ENCODE results near the gene MC4R. TPM values are rescaled to one million over a fixed set of nuclear protein-coding genes. Genes with fewer than 3 reads are reported as not detected.
"Not testable (repeated sequence)": the region's sequence is repeated elsewhere in the genome, so short reads cannot be mapped to it uniquely, and the experiment has no call there.

The MC4R gene
- total RNA-seq: not detected

DNA sequence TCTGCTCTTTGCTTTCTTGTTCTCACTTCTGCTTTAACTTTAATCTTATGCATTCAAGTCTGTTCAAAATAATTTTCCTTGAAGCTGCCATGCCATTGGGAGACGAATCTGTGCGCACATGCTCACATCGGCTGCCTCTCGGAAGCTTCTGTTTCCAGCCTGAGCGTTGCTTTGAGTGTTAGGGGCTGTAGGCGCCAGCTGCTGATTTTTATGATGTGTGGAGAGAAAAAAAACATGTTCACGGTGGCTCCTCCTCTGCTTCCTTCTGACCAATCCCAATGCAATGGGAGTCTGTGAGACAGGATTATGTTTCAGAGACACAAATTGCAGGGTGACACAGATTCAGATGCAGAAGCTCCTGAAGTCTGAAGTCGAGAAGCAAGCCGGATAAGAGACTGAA is at the start of gene MC4R:
Gene MC4R, minus strand, starts transcription at position 180 of the 400 bp plus-strand sequence. CDS start 426 bp downstream, outside the sequence.
- H3K27ac Mint-ChIP-seq: no peak within 1 kb of the TSS
- no peak within 1 kb of the TSS for H3K4me3 Mint-ChIP-seq
- DNase-seq: no peak
- H3K4me1 Mint-ChIP-seq: peaks cover 3% of the 10 kb centered on the region
- H3K36me3 Mint-ChIP-seq: no peaks in the 10 kb centered on the region
- no peaks in the 10 kb centered on the region for H3K27me3 Mint-ChIP-seq
- H3K9me3 Mint-ChIP-seq: peaks cover 1% of the 10 kb centered on the region

DNA sequence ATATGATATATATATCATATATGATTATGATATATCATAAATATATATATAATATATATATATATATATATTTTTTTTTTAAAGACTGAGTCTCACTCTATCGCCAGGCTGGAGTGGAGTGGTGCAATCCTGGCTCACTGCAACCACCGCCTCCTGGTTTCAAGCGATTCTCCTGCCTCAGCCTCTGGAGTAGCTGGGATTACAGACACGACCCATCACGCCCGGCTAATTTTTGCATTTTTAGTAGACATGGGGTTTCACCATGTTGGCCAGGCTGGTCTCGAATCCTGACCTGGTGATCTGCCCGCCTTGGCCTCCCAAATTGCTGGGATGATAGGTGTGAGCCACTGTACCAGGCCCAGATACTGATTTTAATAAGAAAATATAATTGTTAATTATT is 49.7 kb upstream of the MC4R start:
- H3K9me3 Mint-ChIP-seq, H3K27ac Mint-ChIP-seq, H3K4me3 Mint-ChIP-seq, H3K36me3 Mint-ChIP-seq, H3K4me1 Mint-ChIP-seq, H3K27me3 Mint-ChIP-seq, DNase-seq: not testable (repeated sequence)

DNA sequence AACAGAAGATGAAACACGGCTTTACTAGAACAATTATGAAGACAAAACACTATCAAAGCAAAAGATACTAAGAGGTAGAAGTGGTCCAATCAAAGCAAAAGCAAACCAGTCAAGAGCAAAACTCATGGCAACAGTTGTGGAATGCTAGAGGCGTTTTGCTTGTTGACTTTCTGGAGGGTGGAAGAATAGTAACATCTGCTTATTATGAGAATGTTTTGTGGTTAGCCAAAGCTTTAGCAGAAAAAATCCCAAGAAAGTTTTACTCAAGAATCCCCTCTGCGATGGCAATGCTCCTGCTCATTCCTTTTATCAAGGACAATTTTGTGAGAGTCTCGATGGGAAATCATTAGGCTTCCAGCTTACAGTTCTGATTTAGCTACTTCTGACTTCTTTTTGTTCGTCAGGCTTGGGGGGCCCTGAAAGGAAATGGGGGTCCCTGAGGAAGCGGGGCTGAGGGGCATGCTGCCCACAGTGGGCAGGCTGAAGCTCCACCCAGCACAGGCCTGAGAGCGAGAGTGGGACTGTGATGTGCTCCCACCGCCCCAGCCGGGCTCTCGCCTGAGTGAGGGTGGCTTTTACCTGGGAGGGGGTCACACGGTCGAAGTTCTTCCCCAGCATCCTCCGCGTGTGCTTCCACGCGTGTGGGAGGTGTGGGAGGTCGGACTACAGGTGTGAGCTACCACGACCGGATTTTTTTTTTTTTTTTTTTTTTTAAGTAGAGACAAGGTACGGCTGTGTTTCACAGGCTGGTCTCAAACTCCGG is 49.0 kb upstream of the MC4R start:
- no peaks in the 10 kb centered on the region for H3K4me1 Mint-ChIP-seq
- H3K9me3 Mint-ChIP-seq: peaks cover 2% of the 10 kb centered on the region
- no peaks in the 10 kb centered on the region for H3K36me3 Mint-ChIP-seq
- DNase-seq: no peak
- no peak overlapping the region for H3K4me3 Mint-ChIP-seq
- no peaks in the 10 kb centered on the region for H3K27me3 Mint-ChIP-seq
- no peak overlapping the region for H3K27ac Mint-ChIP-seq

DNA sequence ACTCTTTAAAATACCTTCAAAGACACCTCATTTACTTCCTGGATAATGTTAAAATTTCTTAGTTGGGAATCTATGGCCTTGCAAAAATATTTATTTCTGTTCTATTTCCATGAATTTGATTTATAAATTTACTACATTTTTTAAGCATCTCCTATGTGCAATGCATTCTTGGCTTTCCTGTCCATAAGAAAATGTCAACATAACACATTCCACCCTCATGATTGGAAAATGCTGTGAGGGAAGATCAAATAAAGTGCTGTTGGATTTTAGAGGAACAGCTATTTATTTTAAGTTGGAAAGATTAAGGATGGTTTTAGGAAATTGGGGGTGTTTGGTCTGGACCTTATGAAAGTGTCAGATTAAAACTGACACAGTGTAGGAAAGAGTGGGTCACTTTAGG is 45.4 kb upstream of the MC4R start:
- H3K27ac Mint-ChIP-seq: no peak overlapping the region
- H3K4me3 Mint-ChIP-seq: no peak overlapping the region
- H3K4me1 Mint-ChIP-seq: no peaks in the 10 kb centered on the region
- H3K36me3 Mint-ChIP-seq: no peaks in the 10 kb centered on the region
- DNase-seq: no peak
- no peaks in the 10 kb centered on the region for H3K27me3 Mint-ChIP-seq
- peaks cover 2% of the 10 kb centered on the region for H3K9me3 Mint-ChIP-seq

DNA sequence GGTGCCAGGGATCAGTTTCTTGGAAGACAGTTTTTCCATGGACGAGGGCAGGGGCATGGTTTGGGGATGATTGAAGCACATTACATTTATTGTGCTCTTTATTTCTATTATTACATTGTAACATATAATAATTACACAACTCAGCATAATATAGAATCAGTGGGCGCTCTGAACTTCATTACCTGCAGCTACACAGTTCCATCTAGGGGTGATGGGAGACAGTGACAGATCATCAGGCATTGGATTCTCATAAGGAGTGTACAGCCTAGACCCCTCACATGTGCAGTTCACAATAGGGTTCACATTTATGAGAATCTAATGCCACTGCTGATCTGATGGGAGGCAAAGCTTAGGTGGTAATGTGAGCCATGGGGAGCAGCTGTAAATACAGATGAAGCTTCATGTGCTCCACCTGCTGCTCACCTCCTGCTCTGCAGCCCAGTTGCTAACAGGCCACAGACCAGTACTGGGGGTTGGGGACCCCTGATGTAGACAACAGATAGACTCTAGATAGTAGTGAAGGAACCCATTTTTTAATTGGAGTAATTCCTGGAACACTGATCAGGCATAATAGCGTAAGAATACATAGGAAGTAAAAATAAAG is 41.5 kb upstream of the MC4R start:
- H3K36me3 Mint-ChIP-seq: no peaks in the 10 kb centered on the region
- peaks cover 2% of the 10 kb centered on the region for H3K9me3 Mint-ChIP-seq
- no peak overlapping the region for H3K4me3 Mint-ChIP-seq
- H3K27ac Mint-ChIP-seq: no peak overlapping the region
- H3K27me3 Mint-ChIP-seq: no peaks in the 10 kb centered on the region
- H3K4me1 Mint-ChIP-seq: no peaks in the 10 kb centered on the region
- DNase-seq: no peak

DNA sequence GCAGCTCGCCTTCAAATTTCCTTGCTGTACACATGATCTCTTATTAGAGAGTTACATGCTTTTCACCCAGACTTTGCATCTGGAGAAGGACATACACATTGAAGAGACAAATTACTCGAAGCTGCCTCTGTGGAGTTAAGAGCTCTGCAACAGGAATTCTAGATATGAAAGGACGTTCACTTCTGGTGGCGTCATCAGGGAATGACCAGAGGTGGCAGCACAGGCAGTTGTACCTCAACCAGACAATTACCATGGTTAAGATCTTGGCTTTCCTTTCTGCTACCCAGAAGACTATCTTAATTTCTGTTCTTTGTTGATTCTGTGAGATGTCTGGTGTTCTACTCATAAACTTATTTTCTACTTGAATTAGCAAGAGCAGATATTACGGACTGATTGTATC is 39.1 kb upstream of the MC4R start:
- no peaks in the 10 kb centered on the region for H3K4me1 Mint-ChIP-seq
- H3K27me3 Mint-ChIP-seq: no peaks in the 10 kb centered on the region
- H3K36me3 Mint-ChIP-seq: no peaks in the 10 kb centered on the region
- no peak overlapping the region for H3K4me3 Mint-ChIP-seq
- no peaks in the 10 kb centered on the region for H3K9me3 Mint-ChIP-seq
- H3K27ac Mint-ChIP-seq: no peak overlapping the region
- DNase-seq: no peak

DNA sequence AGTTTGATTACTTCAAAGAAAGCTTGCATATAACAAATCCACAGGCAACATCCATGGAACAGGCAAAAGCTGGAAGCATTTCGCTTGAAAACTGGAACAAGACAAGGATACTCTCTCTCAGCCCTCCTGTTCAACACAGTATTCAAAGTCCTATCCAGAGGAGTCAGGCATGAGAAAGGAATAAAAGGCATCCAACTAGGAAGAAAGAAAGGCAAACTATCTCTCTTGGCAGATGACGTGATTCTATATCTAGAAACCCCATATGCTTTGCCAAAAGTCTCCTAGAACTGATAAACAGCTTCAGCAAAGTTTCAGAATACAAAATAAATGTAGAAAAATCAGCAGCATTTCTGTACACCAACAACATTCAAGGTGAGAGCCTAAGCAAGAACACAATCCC is 34.1 kb upstream of the MC4R start:
- H3K27me3 Mint-ChIP-seq: peaks cover 4% of the 10 kb centered on the region
- no peak overlapping the region for H3K4me3 Mint-ChIP-seq
- no peaks in the 10 kb centered on the region for H3K36me3 Mint-ChIP-seq
- H3K9me3 Mint-ChIP-seq: no peaks in the 10 kb centered on the region
- no peak overlapping the region for H3K27ac Mint-ChIP-seq
- no peak for DNase-seq
- H3K4me1 Mint-ChIP-seq: no peaks in the 10 kb centered on the region

DNA sequence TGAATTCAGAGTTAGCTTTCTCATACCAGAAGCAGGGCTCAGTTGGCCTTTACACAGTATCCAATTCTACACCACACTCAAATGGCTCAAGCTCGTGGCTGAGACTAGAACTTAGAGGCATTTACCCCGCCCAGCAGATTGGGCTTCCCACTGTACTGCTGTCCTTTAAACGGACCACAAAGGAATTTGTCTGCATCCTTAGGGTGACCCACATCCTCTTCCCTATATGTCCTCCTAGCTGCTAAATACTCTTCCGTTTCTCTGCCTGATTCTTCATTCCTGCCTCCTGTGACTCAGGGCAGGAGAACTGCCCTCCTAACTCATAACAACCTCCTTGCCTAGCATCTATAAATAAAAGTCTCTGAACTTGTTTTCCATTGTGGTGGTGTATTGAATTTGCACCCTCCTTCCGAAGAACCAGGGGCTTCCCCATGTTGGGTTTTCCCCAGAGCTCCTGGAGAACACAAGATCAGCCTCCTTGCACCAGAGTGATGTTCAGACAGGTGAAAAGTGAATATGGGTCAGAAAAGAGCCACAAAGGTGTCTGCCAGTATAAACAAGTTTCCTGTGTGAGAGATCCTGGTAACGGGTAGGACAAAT is 32.0 kb upstream of the MC4R start:
- Mint-ChIP-seq H3K27ac (no peak overlapping the region), H3K9me3 (no peaks in the 10 kb centered on the region), H3K36me3 (no peaks in the 10 kb centered on the region), H3K27me3 (peaks cover 4% of the 10 kb centered on the region), H3K4me1 (no peaks in the 10 kb centered on the region), H3K4me3 (no peak overlapping the region)
- DNase-seq: no peak

DNA sequence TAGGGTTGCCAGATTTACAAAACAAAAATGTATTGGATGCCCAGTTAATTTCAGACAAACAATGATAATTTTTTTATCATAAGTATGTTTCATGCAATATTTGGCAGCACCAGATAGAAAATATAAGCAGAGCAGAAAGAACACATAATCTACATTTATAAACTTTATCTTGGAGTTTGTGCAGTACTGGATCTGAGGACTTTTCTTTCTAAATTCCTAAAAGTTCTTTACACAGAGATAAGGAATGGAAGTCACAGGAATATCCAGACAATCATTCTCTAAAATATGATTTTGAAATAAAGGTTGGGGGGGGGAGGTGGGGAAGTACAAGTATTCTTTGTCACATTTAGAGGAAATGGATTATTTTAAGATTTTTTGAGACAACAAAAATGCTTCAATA is 28.8 kb upstream of the MC4R start:
- Mint-ChIP-seq H3K4me3 (no peak overlapping the region), H3K9me3 (no peaks in the 10 kb centered on the region), H3K4me1 (no peaks in the 10 kb centered on the region), H3K27me3 (peaks cover 4% of the 10 kb centered on the region), H3K27ac (no peak overlapping the region), H3K36me3 (no peaks in the 10 kb centered on the region)
- DNase-seq: no peak

DNA sequence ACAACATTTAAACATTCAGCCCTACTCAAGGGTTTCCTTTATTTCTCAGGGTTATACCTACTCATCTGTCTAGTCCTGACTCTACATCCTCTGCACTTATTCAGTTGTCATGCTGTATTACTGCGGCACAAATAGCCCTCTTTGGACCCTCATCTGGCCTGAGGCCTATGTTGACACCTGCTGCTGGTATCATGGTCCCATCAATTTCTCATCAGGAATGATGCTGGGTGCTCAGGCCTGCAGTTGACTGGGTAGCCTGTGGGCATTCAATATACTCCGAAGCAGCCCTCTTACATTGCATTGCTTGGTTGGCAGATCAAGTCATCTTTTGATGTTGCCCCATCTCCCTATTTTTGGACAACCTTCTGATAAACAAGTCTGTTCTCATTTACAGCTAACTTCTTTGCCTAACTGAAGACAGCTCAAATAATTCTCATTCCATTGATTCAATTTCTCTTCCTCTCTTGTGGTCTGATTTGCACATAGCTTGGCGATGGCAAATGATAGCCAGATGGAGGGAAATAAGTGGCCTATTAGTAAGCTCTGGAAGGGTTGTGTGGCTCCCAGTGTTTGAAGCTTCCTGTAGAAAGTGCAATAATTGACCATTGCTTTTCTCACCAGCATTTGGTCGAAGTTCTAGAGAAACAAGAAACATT is 19.1 kb upstream of the MC4R start:
- Mint-ChIP-seq H3K4me1 (no peaks in the 10 kb centered on the region), H3K9me3 (peaks cover 2% of the 10 kb centered on the region), H3K4me3 (no peak overlapping the region), H3K36me3 (no peaks in the 10 kb centered on the region), H3K27ac (no peak overlapping the region), H3K27me3 (no peaks in the 10 kb centered on the region)
- no peak for DNase-seq

DNA sequence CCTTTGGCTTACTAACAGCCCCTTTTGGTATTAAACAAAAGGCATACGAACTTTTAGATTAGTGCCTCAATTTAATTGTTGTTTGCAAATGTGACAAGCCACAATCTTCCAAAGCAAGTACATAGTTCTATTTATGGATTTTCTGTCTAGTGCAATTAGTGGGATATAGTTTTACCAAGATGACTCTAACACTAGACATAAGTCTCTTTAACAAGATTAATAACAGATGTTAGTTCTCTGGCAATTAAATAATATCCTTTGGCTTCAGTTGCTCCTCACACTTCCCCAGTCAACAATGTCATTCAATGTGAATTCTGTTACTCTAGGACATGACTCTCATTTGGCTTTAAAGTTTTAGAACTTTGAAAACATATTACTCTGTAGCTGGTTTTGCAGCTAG is 16.7 kb upstream of the MC4R start:
- Mint-ChIP-seq H3K27ac (no peak overlapping the region), H3K36me3 (no peaks in the 10 kb centered on the region), H3K4me1 (no peaks in the 10 kb centered on the region), H3K9me3 (no peaks in the 10 kb centered on the region), H3K27me3 (no peaks in the 10 kb centered on the region), H3K4me3 (no peak overlapping the region)
- no peak for DNase-seq

DNA sequence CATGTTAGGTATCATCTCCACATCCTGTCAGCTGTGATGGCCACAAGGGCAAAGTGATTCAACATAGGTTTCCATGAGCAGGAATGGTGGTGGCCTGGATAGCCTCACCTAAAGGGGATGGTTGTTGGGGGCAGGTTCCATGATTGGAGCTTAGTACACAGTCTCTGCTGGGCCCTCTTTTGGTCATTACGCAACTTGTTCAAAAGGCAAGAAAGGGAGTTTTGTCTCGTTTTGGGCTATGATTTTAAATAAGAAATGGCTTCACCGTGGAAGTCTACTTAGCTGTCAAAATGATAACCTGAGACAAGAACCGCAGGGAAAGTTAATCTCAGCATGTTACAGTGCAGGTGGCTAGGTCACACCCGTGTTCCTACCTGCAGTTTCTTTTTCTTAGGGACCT is 13.1 kb upstream of the MC4R start:
- Mint-ChIP-seq H3K27ac (no peak overlapping the region), H3K36me3 (no peaks in the 10 kb centered on the region)

DNA sequence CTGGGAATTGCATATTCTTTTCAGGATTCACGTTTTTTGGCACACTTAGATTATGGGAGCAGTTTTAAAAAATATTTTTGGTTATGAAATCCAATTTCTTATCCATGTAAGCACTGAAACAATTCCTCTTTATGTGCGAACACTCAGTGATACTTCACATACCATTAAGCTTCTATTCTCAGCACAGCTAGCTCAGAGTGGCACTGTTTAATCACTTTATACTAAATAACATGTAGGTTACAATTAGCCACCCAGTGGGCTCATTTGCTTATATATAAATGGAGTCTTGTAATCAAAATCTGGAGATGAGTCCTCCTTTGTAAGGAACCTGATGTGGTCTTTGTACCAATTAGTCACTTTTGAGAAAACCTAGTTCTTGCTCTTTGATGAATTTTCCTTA is 11.3 kb upstream of the MC4R start:
- peaks cover 3% of the 10 kb centered on the region for H3K27me3 Mint-ChIP-seq
- H3K36me3 Mint-ChIP-seq: no peaks in the 10 kb centered on the region
- H3K4me1 Mint-ChIP-seq: no peaks in the 10 kb centered on the region
- DNase-seq: no peak
- H3K27ac Mint-ChIP-seq: no peak overlapping the region
- H3K4me3 Mint-ChIP-seq: no peak overlapping the region
- no peaks in the 10 kb centered on the region for H3K9me3 Mint-ChIP-seq

More for the DNA sequence above, 13.1 kb upstream of the MC4R start:
- no peak for DNase-seq
- Mint-ChIP-seq H3K4me1 (no peaks in the 10 kb centered on the region), H3K4me3 (no peak overlapping the region), H3K9me3 (no peaks in the 10 kb centered on the region), H3K27me3 (peaks cover 3% of the 10 kb centered on the region)

DNA sequence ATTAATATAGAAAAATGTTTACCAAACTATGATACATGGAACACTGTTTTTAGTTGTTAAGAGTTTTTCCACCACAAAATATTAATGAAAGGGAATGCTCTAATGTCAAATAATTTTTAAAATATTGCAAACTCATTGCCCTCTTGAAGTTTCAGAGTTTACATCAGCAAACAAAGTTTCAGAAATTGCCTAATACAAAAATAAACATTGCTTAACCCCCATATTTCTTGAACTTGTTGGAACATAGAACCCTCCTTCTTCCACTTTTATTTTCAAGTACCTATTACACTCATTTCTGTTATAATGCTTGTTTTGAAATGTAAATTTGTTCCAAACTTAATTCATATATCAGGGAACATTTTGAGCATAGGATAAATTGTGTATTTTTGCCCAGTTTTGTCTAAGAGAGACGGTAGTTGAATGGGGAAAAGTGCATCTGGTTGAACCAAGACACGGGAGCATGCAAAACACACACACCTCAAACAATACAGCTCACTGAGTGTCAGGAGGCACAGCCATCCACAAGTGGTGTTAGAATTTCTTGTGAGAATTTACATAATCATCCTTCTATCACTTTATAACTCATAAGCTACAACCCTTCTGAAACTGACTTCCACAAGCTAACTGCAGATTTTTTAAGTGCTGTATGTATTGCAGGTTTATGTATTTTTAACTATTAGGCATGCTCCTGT is 5.3 kb upstream of the MC4R start:
- Mint-ChIP-seq H3K9me3 (peaks cover 1% of the 10 kb centered on the region), H3K27me3 (peaks cover 3% of the 10 kb centered on the region), H3K4me1 (no peaks in the 10 kb centered on the region), H3K4me3 (no peak overlapping the region), H3K36me3 (no peaks in the 10 kb centered on the region), H3K27ac (no peak overlapping the region)
- DNase-seq: no peak

DNA sequence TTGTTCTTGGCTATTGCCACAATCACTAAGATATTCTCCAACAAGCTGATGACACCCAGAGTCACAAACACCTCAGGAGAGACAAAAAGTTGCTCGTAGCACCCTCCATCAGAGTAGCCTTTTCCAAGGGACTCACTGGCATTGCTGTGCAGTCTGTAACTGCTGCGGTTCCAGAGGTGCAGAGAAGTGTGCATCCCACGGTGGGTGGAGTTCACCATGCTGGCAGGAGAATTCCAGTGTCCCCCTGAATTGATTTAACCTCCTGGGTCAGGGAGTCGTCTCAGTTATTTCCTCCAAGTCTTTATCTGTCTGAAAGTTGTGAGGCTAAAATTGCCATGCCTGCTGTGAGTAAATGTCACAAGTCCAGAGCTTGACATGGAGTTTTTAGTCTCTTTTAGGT is 443 bp downstream of the MC4R start:
- no peaks in the 10 kb centered on the region for H3K27me3 Mint-ChIP-seq
- peaks cover 1% of the 10 kb centered on the region for H3K9me3 Mint-ChIP-seq
- H3K27ac Mint-ChIP-seq: no peak overlapping the region
- H3K36me3 Mint-ChIP-seq: no peaks in the 10 kb centered on the region
- DNase-seq: no peak
- H3K4me3 Mint-ChIP-seq: no peak overlapping the region
- H3K4me1 Mint-ChIP-seq: peaks cover 3% of the 10 kb centered on the region
